H1 (cell line): ENCODE data around the gene TAP2.

Experiments
- CBX8 ChIP-seq: fragments of 300-800, 300-1000 bp; sonication (generic); IDR thresholded peaks from 2 replicates; pipeline ENCODE4 v1.7.1; 2016; ENCODE audit warnings: low read depth, low read length, borderline replicate concordance
- CTCF ChIP-seq, 3 experiments: IDR thresholded peaks; 1 replicate in 2 of 3; 2 replicates in 1 of 3; pipeline versions ENCODE4 v1.5.1 to v1.6.1; 2011; ENCODE audit warnings: low read length in 3 of 3, mild to moderate bottlenecking in 3 of 3, inconsistent platforms in 2 of 3, low read depth in 1 of 3, moderate library complexity in 1 of 3; ENCODE audit not compliant: insufficient read depth in 1 of 3; ENCODE audit errors: control extremely low read depth in 1 of 3
- EZH2 ChIP-seq: fragments of 200-600 bp; sonication (generic); IDR thresholded peaks from 2 replicates; pipeline ENCODE4 v1.7.1; 2012; ENCODE audit warnings: low read depth, mild to moderate bottlenecking, moderate library complexity, low read length, inconsistent platforms; ENCODE audit not compliant: severe bottlenecking
- JUND ChIP-seq: IDR thresholded peaks from 2 replicates; pipeline ENCODE4 v1.6.1; 2011; ENCODE audit warnings: mild to moderate bottlenecking, improper control_type of control experiment, low read length
- KDM5A ChIP-seq: fragments of 200-600 bp; IDR thresholded peaks from 2 replicates; pipeline ENCODE4 v1.7.1; 2012; ENCODE audit warnings: mild to moderate bottlenecking, low read length, inconsistent platforms, mixed read lengths
- POLR2AphosphoS5 ChIP-seq: IDR thresholded peaks from 2 replicates; pipeline ENCODE4 v1.6.1; 2011; ENCODE audit warnings: low read depth, low read length
- SIN3A ChIP-seq, 2 experiments: IDR thresholded peaks in 1 of 2; conservative IDR thresholded peaks in 1 of 2; 2 replicates each; pipeline ENCODE4 v1.6.1; 2011 to 2012; ENCODE audit warnings: low read length in 2 of 2, improper control_type of control experiment in 1 of 2, low read depth in 1 of 2, mild to moderate bottlenecking in 1 of 2
- TEAD4 ChIP-seq: IDR thresholded peaks from 2 replicates; pipeline ENCODE4 v1.6.1; 2012; ENCODE audit warnings: low read depth, low read length, inconsistent platforms, mixed read lengths

- TF ChIP-seq SIN3A (conservative IDR thresholded peaks at IDR 0.05 in 1 of 2, IDR thresholded peaks at IDR 0.05 in 1 of 2; ENCODE audit: low read depth in 1 of 2, low read length in 2 of 2): no peak
- TF ChIP-seq CTCF (IDR thresholded peaks at IDR 0.05; ENCODE audit: control extremely low read depth in 1 of 3, insufficient read depth in 1 of 3, low read depth in 1 of 3, low read length in 3 of 3): no peak
- no peak for TF ChIP-seq EZH2
- no peak for TF ChIP-seq KDM5A
- TF ChIP-seq CBX8: no peak
- TF ChIP-seq POLR2AphosphoS5: no peak
- no peak for TF ChIP-seq TEAD4
- TF ChIP-seq JUND: no peak
These were observed 3.2 kb downstream of the TAP2 start for GRCh38 chr6:32835167-32835893.
